GM06990 (cell line): ENCODE results near the gene COA1.
"Not testable (repeated sequence)": the region's sequence is repeated elsewhere in the genome, so short reads cannot be mapped to it uniquely, and the experiment has no call there.

ENCODE experiments used
- DNase-seq: peaks from one replicate; pipeline ENCODE4 v3.0.0-alpha.2; 2011; ENCODE audit not compliant: insufficient read length; ENCODE audit errors: extremely low read depth
- H3K27me3 ChIP-seq: replicated peaks from 2 replicates; pipeline ENCODE4 v1.6.0; 2011; ENCODE audit warnings: low read length; ENCODE audit not compliant: control insufficient read depth, insufficient read depth
- H3K36me3 ChIP-seq: 2 replicates; pipeline ENCODE4 v1.5.1; 2011; ENCODE audit warnings: low read length; ENCODE audit not compliant: control insufficient read depth, insufficient read depth
- H3K4me3 ChIP-seq: replicated peaks from 2 replicates; pipeline ENCODE4 v1.5.1; 2011; ENCODE audit warnings: low read depth, mild to moderate bottlenecking, control low read depth, low read length
- TF ChIP-seq, protein P1 (sequence below): IDR thresholded peaks from 2 replicates; pipeline ENCODE4 v1.5.1; 2011; ENCODE audit warnings: low read length, control low read depth, mild to moderate bottlenecking, inconsistent platforms; ENCODE audit not compliant: insufficient read depth, poor library complexity, severe bottlenecking

COA1 gene

DNA sequence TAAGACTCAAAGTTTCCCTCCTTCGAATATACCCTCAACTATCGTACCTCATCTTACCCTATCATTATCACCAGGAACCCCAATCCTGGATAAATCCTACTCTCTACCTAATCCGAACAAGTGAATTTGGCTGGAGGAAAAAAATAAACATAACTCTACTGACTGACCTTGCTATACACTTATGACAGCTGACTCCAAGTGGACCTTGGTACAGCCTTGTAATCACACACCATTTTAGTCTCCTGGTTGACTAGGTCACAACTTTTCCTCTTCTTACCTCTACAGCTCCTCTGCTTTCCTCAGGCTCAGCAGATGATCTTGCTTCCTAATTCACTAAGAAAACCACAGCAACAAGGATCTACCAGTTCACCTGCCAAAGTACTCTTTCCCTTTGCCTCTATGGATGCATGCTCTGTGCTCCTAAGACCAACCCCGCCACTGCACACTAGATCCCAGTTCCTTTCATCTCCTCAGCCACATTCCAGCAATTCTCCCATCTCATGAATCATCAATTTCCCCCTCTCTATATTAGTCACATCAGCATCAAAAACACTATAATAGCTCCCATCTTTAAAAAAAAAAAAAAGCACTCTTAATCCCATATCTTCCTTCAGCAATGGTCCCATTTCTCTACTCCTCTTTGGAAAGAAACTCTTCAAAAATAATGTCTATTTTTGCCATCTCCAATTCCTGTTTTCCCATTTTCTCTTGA is 35.5 kb downstream of the COA1 start:
- H3K4me3 ChIP-seq = no peak overlapping the region
- H3K27me3 ChIP-seq = no peaks in the 10 kb centered on the region
- TF ChIP-seq, protein P1, sequence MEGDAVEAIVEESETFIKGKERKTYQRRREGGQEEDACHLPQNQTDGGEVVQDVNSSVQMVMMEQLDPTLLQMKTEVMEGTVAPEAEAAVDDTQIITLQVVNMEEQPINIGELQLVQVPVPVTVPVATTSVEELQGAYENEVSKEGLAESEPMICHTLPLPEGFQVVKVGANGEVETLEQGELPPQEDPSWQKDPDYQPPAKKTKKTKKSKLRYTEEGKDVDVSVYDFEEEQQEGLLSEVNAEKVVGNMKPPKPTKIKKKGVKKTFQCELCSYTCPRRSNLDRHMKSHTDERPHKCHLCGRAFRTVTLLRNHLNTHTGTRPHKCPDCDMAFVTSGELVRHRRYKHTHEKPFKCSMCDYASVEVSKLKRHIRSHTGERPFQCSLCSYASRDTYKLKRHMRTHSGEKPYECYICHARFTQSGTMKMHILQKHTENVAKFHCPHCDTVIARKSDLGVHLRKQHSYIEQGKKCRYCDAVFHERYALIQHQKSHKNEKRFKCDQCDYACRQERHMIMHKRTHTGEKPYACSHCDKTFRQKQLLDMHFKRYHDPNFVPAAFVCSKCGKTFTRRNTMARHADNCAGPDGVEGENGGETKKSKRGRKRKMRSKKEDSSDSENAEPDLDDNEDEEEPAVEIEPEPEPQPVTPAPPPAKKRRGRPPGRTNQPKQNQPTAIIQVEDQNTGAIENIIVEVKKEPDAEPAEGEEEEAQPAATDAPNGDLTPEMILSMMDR = no peak
- DNase-seq = no peak
- no peaks in the 10 kb centered on the region for H3K36me3 ChIP-seq

DNA sequence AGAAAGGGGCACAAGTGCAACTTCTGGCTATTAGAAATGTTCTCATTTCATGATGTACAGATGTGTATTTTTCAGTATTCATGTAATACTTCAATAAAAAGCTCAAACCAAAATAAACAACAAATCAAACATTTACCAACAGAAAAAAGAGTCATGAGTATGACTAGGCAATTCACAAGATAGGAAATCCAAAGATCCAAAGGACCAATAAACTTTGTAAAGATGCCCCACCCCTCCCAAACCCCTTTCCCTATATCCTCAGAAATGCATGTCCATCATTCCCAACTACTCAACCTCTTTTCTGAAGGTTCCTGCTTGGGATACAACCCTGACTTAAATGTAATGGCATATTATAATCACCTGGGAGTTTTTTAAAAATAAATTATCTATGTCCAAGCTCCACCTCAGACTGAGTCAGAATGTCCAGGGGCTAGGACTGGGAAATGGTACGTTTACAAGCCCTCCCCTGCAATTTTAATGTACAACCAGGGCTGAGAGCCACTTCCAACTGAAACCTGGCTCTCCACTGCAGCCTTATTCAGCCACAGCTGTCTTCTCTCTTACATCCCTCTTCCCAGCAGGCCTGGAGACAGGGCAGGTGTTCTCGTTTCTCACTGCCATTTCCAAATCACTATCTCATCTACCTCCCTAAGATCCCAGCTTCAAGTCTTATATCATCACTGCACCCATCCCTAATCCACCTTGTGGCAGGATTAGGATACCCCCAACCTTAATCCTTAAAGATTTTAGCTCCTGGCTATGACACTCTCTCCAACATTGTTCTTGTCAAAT is 36.5 kb downstream of the COA1 start:
- TF ChIP-seq, protein P1 = no peak
- no peak overlapping the region for H3K4me3 ChIP-seq
- DNase-seq = no peak
- H3K36me3 ChIP-seq = no peaks in the 10 kb centered on the region
- no peaks in the 10 kb centered on the region for H3K27me3 ChIP-seq

DNA sequence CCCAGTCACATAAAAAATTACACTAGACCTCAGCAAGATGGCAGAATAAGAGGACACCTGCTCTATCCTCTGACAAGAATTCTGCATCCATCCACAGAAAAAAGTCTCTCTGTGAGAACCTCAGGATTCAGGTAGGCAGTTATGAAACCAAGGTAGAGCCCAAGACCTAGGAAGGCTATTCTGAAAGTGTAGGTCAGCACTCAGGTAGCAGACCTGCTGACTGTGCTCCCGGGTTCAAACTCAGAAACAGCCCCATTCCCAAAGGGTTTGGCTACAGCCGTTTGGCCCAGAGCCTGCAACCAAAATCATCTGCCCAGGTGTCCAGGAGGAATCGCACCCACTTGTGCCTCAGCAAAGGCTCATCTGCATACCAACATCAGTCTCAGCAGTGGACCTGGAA is 37.7 kb downstream of the COA1 start:
- Histone ChIP-seq H3K27me3 (no peaks in the 10 kb centered on the region), H3K4me3 (no peak overlapping the region), H3K36me3 (no peaks in the 10 kb centered on the region; the same call in 1 of the 2 replicates)
- no peak for DNase-seq
- TF ChIP-seq, protein P1 = no peak

DNA sequence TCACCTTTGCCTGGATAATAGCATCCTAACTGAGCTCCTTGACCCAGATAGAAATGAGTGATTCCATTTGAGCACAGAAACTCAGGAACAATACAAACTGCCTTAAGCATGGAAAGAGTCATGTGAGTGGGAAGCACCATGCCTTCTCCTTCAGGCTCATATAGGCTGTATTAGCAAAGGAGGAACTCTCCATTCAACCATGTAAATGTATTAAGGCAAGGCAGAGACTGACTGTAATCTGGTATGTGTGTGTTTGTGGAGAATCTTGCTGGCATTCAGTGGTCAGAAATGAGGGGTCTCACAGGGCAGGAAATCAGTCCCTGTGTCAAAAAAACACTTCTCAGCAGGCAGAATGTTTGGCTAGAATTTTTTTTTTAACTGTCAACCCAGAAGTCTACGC is 40.2 kb downstream of the COA1 start:
- TF ChIP-seq, protein P1 = no peak
- no peak overlapping the region for H3K4me3 ChIP-seq
- H3K27me3 ChIP-seq = no peaks in the 10 kb centered on the region
- no peaks in the 10 kb centered on the region; the same call in 1 of the 2 replicates for H3K36me3 ChIP-seq
- no peak for DNase-seq

DNA sequence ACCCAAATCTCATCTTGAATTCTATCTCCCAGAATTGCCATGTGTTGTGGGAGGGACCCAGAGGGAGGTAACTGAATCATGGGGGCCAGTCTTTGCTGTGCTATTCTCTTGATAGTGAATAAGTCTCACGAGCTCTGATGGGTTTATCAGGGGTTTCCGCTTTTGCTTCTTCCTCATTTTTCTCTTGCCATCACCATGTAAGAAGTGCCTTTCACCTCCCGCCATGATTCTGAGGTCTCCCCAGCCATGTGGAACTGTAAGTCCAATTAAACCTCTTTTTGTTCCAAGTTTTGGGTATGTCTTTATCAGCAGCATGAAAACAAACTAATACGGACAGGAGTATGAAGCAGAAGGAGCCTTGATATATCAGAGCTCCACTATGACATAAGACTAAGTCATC is 41.5 kb downstream of the COA1 start:
- H3K27me3 ChIP-seq, H3K36me3 ChIP-seq, DNase-seq, H3K4me3 ChIP-seq: not testable (repeated sequence)

DNA sequence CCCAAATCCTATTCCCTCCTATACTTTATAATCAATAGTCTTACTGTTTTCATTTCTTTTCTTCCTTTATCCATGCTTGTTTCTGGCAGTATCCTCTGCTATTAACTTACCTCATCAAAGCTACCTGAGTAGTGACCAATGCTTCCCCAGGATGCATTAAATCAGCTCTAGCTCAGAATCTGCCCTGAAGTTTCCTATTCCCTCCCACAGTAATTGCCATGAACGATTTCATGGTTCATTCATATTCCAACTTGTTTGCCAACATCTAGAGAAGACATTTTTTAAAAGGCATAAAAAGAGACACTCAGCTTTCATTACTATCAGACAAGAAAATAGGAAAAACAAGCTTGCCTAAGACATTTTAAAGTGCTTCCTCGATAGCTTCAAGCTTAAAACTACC is 42.3 kb downstream of the COA1 start:
- TF ChIP-seq, protein P1 = no peak
- H3K36me3 ChIP-seq = no peaks in the 10 kb centered on the region; the same call in 1 of the 2 replicates
- DNase-seq = no peak

More for the DNA sequence above, 42.3 kb downstream of the COA1 start:
- no peaks in the 10 kb centered on the region for H3K27me3 ChIP-seq
- H3K4me3 ChIP-seq = no peak overlapping the region
